Mesenchymal stem cell (in vitro differentiated cells and primary cell): ENCODE data around the gene THEM4.
"Not testable (repeated sequence)": the region's sequence is repeated elsewhere in the genome, so short reads cannot be mapped to it uniquely, and the experiment has no call there.

Experiments
- DNase-seq: peaks from one replicate; pipeline ENCODE4 v3.0.0-alpha.2; 2013
- H2AFZ ChIP-seq: one replicate; pipeline ENCODE4 v1.6.1; 2013; ENCODE audit warnings: low read depth, mild to moderate bottlenecking, control low read depth, inconsistent platforms, low read length, moderate library complexity
- H2AK5ac ChIP-seq: 2 replicates; pipeline ENCODE4 v1.6.1; 2013; ENCODE audit warnings: low read length, moderate library complexity, mild to moderate bottlenecking, inconsistent platforms; ENCODE audit not compliant: severe bottlenecking
- H2BK120ac ChIP-seq: one replicate; pipeline ENCODE4 v1.6.1; 2013; ENCODE audit warnings: low read depth, mild to moderate bottlenecking, inconsistent platforms, low read length, moderate library complexity
- H2BK12ac ChIP-seq, 2 experiments: one replicate each; pipeline ENCODE4 v1.6.1; 2013; ENCODE audit warnings: inconsistent platforms in 2 of 2, low read length in 2 of 2, mild to moderate bottlenecking in 2 of 2, moderate library complexity in 2 of 2, control low read depth in 1 of 2
- H2BK15ac ChIP-seq: one replicate; pipeline ENCODE4 v1.6.1; 2013; ENCODE audit warnings: mild to moderate bottlenecking, low read depth, inconsistent platforms; ENCODE audit not compliant: poor library complexity, severe bottlenecking
- H2BK5ac ChIP-seq: 2 replicates; pipeline ENCODE4 v1.6.1; 2013; ENCODE audit warnings: low read depth, mild to moderate bottlenecking, low read length, control low read depth, inconsistent platforms; ENCODE audit not compliant: poor library complexity, severe bottlenecking
- H3K14ac ChIP-seq, 2 experiments: one replicate each; pipeline ENCODE4 v1.6.1; 2013; ENCODE audit warnings: inconsistent platforms in 2 of 2, low read length in 2 of 2, control low read depth in 1 of 2, mild to moderate bottlenecking in 1 of 2, moderate library complexity in 1 of 2
- H3K18ac ChIP-seq, 2 experiments: one replicate each; pipeline ENCODE4 v1.6.1; 2013; ENCODE audit warnings: inconsistent platforms in 2 of 2, low read length in 2 of 2, control low read depth in 1 of 2, low read depth in 1 of 2, mild to moderate bottlenecking in 1 of 2
- H3K23ac ChIP-seq, 2 experiments: one replicate each; pipeline ENCODE4 v1.6.1; 2013; ENCODE audit warnings: inconsistent platforms in 2 of 2, low read length in 2 of 2, mild to moderate bottlenecking in 2 of 2, moderate library complexity in 2 of 2, control low read depth in 1 of 2
- H3K27ac ChIP-seq: 2 replicates; pipeline ENCODE4 v1.5.1; 2013; ENCODE audit warnings: mild to moderate bottlenecking, moderate library complexity, low read length, control low read depth, inconsistent platforms; ENCODE audit not compliant: poor library complexity, severe bottlenecking
- H3K27me3 ChIP-seq, 2 experiments: 2 replicates each; pipeline versions ENCODE4 v1.6.1 to v1.7.0; 2013; ENCODE audit warnings: low read length in 2 of 2, mild to moderate bottlenecking in 2 of 2, moderate library complexity in 2 of 2, control low read depth in 1 of 2, inconsistent platforms in 1 of 2; ENCODE audit not compliant: control insufficient read depth in 1 of 2, insufficient read depth in 1 of 2
- H3K36me3 ChIP-seq, 2 experiments: 2 replicates each; pipeline versions ENCODE4 v1.6.1 to v1.7.0; 2013; ENCODE audit warnings: low read length in 2 of 2, control low read depth in 1 of 2, inconsistent platforms in 1 of 2, low read depth in 1 of 2, mild to moderate bottlenecking in 1 of 2; ENCODE audit not compliant: insufficient read depth in 2 of 2, control insufficient read depth in 1 of 2
- H3K4ac ChIP-seq, 2 experiments: one replicate each; pipeline ENCODE4 v1.6.1; 2013; ENCODE audit warnings: inconsistent platforms in 2 of 2, low read length in 2 of 2, mild to moderate bottlenecking in 2 of 2, moderate library complexity in 2 of 2, control low read depth in 1 of 2, low read depth in 1 of 2
- H3K4me1 ChIP-seq: 2 replicates; pipeline ENCODE4 v1.6.1; 2013; ENCODE audit warnings: low read depth, low read length, control low read depth; ENCODE audit not compliant: control insufficient read depth, insufficient read depth
- H3K4me2 ChIP-seq: 2 replicates; pipeline ENCODE4 v1.6.1; 2013; ENCODE audit warnings: low read length, mild to moderate bottlenecking, inconsistent platforms; ENCODE audit not compliant: poor library complexity, severe bottlenecking
- H3K4me3 ChIP-seq, 2 experiments: 2 replicates each; pipeline versions ENCODE4 v1.5.1 to v1.7.0; 2013; ENCODE audit warnings: low read length in 2 of 2, mild to moderate bottlenecking in 2 of 2, control low read depth in 1 of 2, low read depth in 1 of 2; ENCODE audit not compliant: insufficient read depth in 1 of 2
- H3K79me1 ChIP-seq: replicated peaks from 2 replicates; pipeline ENCODE4 v1.6.1; 2013; ENCODE audit warnings: mild to moderate bottlenecking, control low read depth, low read length, inconsistent platforms; ENCODE audit not compliant: poor library complexity, severe bottlenecking
- H3K9ac ChIP-seq: 2 replicates; pipeline ENCODE4 v1.7.0; 2013; ENCODE audit warnings: mild to moderate bottlenecking, low read length, moderate library complexity
- H3K9me3 ChIP-seq: 2 replicates; pipeline ENCODE4 v1.7.0; 2013; ENCODE audit warnings: mild to moderate bottlenecking, low read length; ENCODE audit not compliant: control insufficient read depth
- H4K8ac ChIP-seq: one replicate; pipeline ENCODE4 v1.6.1; 2013; ENCODE audit warnings: inconsistent platforms, mild to moderate bottlenecking, low read length, moderate library complexity
- H4K91ac ChIP-seq: one replicate; pipeline ENCODE4 v1.6.1; 2013; ENCODE audit warnings: mild to moderate bottlenecking, low read length, inconsistent platforms
- WGBS: methylation state at CpG from one replicate; pipeline ENCODE4 v1.1.7; 2013; ENCODE audit warnings: mixed read lengths; 5-methylcytosine and 5-hydroxymethylcytosine counted together

The THEM4 gene

DNA sequence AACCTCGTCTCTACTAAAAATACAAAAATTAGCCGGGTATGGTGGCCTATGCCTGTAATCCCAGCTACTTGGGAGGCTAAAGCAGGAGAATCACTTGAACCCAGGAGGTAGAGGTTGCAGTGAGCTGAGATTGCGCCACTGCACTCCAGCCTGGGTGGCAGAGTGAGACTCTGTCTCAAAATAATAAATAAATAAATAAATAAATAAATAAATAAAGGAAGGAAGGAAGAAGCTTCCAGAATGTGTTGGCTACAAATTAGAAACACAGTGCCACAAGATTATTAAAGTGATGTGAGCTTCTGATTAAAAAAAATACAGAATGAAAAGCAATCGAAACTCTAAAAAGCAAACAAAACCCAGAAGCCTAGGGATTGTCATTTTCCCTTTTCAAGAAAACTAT lies 25.4 kb downstream of the THEM4 start:
- H2BK15ac ChIP-seq, H3K27me3 ChIP-seq, H2AFZ ChIP-seq, H2BK5ac ChIP-seq, H3K27ac ChIP-seq, H4K91ac ChIP-seq, H3K18ac ChIP-seq, H3K9me3 ChIP-seq, H3K4me1 ChIP-seq, DNase-seq, H3K4me3 ChIP-seq, H2BK12ac ChIP-seq, H2AK5ac ChIP-seq, H3K4me2 ChIP-seq, H3K79me1 ChIP-seq, H2BK120ac ChIP-seq, H3K9ac ChIP-seq, H4K8ac ChIP-seq, H3K14ac ChIP-seq, H3K23ac ChIP-seq, H3K4ac ChIP-seq: not testable (repeated sequence)
- 100% methylated on average over 2 of the region's 4 CpGs for WGBS
- H3K36me3 ChIP-seq = peaks cover 2 to 20% of the 10 kb centered on the region in 2 experiments

DNA sequence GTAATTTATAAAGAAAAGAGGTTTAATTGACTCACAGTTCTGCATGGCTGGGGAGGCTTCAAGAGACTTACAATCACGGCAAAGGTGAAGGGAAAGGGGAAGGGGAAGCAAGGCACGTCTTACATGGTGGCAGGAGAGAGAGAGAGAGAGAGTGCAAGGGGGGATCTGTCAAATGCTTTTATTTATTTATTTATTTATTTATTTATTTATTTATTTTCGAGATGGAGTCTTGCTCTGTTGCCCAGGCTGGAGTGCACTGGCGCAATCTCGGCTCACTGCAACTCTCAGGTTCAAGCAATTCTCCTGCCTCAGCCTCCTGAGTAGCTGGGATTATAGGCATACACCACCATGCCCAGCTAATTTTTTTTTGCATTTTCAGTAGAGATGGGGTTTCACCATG lies 26.4 kb downstream of the THEM4 start:
- 100% methylated on average over 4 of the region's 5 CpGs for WGBS
- H3K4me2 ChIP-seq, H2AFZ ChIP-seq, H3K23ac ChIP-seq, H3K27me3 ChIP-seq, H2BK12ac ChIP-seq, H3K4me1 ChIP-seq, H2BK5ac ChIP-seq, H2BK120ac ChIP-seq, H2AK5ac ChIP-seq, H3K4me3 ChIP-seq, H3K4ac ChIP-seq, H3K14ac ChIP-seq, H3K9ac ChIP-seq, H4K8ac ChIP-seq, H3K18ac ChIP-seq, H4K91ac ChIP-seq, H3K79me1 ChIP-seq, H3K9me3 ChIP-seq, DNase-seq, H2BK15ac ChIP-seq, H3K27ac ChIP-seq: not testable (repeated sequence)
- peaks cover 2 to 16% of the 10 kb centered on the region in 2 experiments for H3K36me3 ChIP-seq

DNA sequence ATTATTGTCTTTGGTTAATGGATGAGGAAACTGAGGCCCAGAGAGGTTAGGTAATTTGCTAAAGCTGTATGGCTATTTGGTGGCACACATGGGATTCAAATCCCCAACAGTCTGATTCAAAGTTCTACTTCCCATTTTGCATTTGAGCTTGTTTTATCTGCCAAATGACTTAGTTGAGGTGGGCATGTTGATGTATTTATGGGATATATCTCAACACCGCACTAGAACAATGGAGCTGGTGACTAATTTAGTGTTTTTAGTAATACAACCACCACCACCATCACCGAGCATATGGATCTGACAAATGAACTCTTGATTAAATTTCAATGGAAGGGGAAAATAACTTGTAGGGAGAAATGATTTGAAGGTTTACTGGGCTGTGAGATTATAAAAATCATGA lies 26.8 kb downstream of the THEM4 start:
- H2BK12ac ChIP-seq = no peak overlapping the region
- H3K23ac ChIP-seq = no peak overlapping the region
- H3K27ac ChIP-seq = no peak overlapping the region
- H3K27me3 ChIP-seq = no peaks in the 10 kb centered on the region
- no peak overlapping the region for H3K14ac ChIP-seq
- H2BK120ac ChIP-seq = no peak overlapping the region
- H3K36me3 ChIP-seq = peaks cover 2 to 16% of the 10 kb centered on the region in 2 experiments
- H3K18ac ChIP-seq = no peak overlapping the region
- no peak overlapping the region for H3K4me2 ChIP-seq
- H3K9ac ChIP-seq = no peak overlapping the region
- no peak overlapping the region for H2AK5ac ChIP-seq
- H4K8ac ChIP-seq = no peak overlapping the region
- H2BK15ac ChIP-seq = no peak overlapping the region
- H3K4me3 ChIP-seq = no peak overlapping the region
- H3K4ac ChIP-seq = no peak overlapping the region
- no CpG with 5 or more reads among the region's 2 CpGs for WGBS
- DNase-seq = no peak
- H2BK5ac ChIP-seq = no peak overlapping the region
- no peaks in the 10 kb centered on the region for H3K4me1 ChIP-seq
- no peak overlapping the region for H2AFZ ChIP-seq
- H4K91ac ChIP-seq = no peak overlapping the region
- no peaks in the 10 kb centered on the region for H3K79me1 ChIP-seq
- H3K9me3 ChIP-seq = no peaks in the 10 kb centered on the region

DNA sequence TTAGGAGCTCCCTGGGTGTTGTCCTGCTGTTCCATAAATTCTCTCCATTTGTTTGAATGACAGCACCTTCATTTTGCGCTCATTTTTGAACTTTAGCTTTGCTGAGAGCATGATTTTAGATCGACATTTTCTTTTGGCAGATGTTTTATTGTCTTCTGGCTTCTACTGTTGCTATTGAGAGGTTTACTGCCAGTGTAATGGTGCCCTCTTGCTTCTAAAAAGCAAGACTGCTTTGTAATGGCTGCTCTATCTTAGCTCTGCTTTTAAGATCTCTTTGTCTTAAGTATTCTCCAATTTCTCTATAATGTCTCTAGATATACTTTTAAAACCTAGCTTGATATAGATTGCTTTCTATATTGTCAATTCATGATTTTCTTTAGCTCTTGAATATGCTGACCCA lies 27.8 kb downstream of the THEM4 start:
- Histone ChIP-seq H3K79me1 (no peaks in the 10 kb centered on the region), H3K23ac (no peak overlapping the region), H4K91ac (no peak overlapping the region), H3K18ac (no peak overlapping the region), H2AK5ac (no peak overlapping the region), H3K9me3 (no peaks in the 10 kb centered on the region), H3K9ac (no peak overlapping the region), H2BK5ac (no peak overlapping the region), H3K4me3 (no peak overlapping the region), H3K36me3 (peaks cover 2 to 23% of the 10 kb centered on the region in 2 experiments), H2BK12ac (no peak overlapping the region), H3K14ac (no peak overlapping the region), H2BK15ac (no peak overlapping the region), H3K27ac (no peak overlapping the region), H3K27me3 (no peaks in the 10 kb centered on the region), H3K4me2 (no peak overlapping the region), H4K8ac (no peak overlapping the region), H3K4me1 (no peaks in the 10 kb centered on the region), H2AFZ (no peak overlapping the region), H2BK120ac (no peak overlapping the region), H3K4ac (no peak overlapping the region)
- WGBS = 71% methylated on average over 2 of the region's 2 CpGs
- DNase-seq = no peak
